HCT116 (cell line): ENCODE data around the gene SYNE1. TPM values are rescaled to one million over a fixed set of nuclear protein-coding genes. Genes with fewer than 3 reads are reported as not detected.

Experiments
- ATAC-seq: fragments of 200-7000 bp; cut with Tn5 transposase; 2 replicates; pipeline ENCODE4 v1.9.1; 2020; ENCODE audit warnings: mild to moderate bottlenecking, moderate library complexity
- BruUV-seq: library from RNA; stranded (reverse); fragments of 400-500 nt; replicated peaks from 2 replicates; lab custom pipeline; 2021; lab: Mats Ljungman, UMichigan
- CTCF ChIA-PET: fragments of 300-600 bp; sonication (Branson Sonifier 250); formaldehyde crosslinking; loops from one replicate; lab custom pipeline; 2021; ENCODE audit warnings: antibody characterized with exemption; lab: Charles Lee
- POLR2A ChIA-PET: fragments of 300-600, 350-600 bp; sonication (Branson Sonifier 250); formaldehyde crosslinking; loops from one replicate; lab custom pipeline; 2021; ENCODE audit warnings: antibody characterized with exemption; lab: Charles Lee
- RAD21 ChIA-PET, 2 experiments: fragments of 300-600 bp; sonication (Branson Sonifier 250); formaldehyde crosslinking; loops; one replicate each; lab custom pipeline; 2023; ENCODE audit warnings: low total read pairs in 2 of 2; ENCODE audit not compliant: uncharacterized antibody in 2 of 2, unreplicated experiment in 2 of 2, low non-redundant PET in 1 of 2; lab: Charles Lee
- DNase-seq: peaks from one replicate; pipeline ENCODE4 v3.0.0-alpha.2; 2010; ENCODE audit warnings: low read depth, low spot score
- H2AFZ ChIP-seq: fragments of 200-600 bp; shearing (Covaris generic), sonication (generic); 2 replicates; pipeline ENCODE4 v1.6.1; 2017; ENCODE audit warnings: low read depth, mixed run types, mixed read lengths, antibody characterized with exemption, low read length; ENCODE audit not compliant: poor library complexity, severe bottlenecking
- H3K27ac ChIP-seq: 2 replicates; pipeline ENCODE4 v1.5.1; 2012; ENCODE audit warnings: low read depth, low read length
- H3K27me3 ChIP-seq: fragments of 200-600 bp; sonication (generic); 2 replicates; pipeline ENCODE4 v1.6.1; 2016; ENCODE audit warnings: mixed run types, low read length, mixed read lengths; ENCODE audit not compliant: insufficient read depth
- H3K36me3 ChIP-seq, 2 experiments: fragments of 200-500 bp in 1 of 2; fragments of 200-600 bp in 1 of 2; sonication (Bioruptor generic) in 1 of 2; sonication (generic) in 1 of 2; 2 replicates each; pipeline versions ENCODE4 v1.5.1 to v1.6.1; 2014 to 2016; ENCODE audit warnings: low read length in 2 of 2, inconsistent platforms in 1 of 2, mixed read lengths in 1 of 2, mixed run types in 1 of 2; ENCODE audit not compliant: insufficient read depth in 2 of 2, control insufficient read depth in 1 of 2
- H3K4me1 ChIP-seq, 2 experiments: fragments of 200-600 bp in 1 of 2; sonication (generic) in 1 of 2; 2 replicates each; pipeline versions ENCODE4 v1.5.1 to v1.6.1; 2012 to 2017; ENCODE audit warnings: low read length in 2 of 2, inconsistent platforms in 1 of 2, mild to moderate bottlenecking in 1 of 2, mixed read lengths in 1 of 2, mixed run types in 1 of 2, moderate library complexity in 1 of 2; ENCODE audit not compliant: insufficient read depth in 2 of 2, control insufficient read depth in 1 of 2
- H3K4me2 ChIP-seq: fragments of 200-600 bp; sonication (generic); 2 replicates; pipeline ENCODE4 v1.6.1; 2017; ENCODE audit warnings: mixed run types, low read length, mixed read lengths
- H3K4me3 ChIP-seq, 2 experiments: fragments of 200-600 bp in 1 of 2; sonication (generic) in 1 of 2; replicated peaks in 1 of 2; 2 replicates each; pipeline ENCODE4 v1.5.1; 2011 to 2016; ENCODE audit warnings: low read length in 2 of 2, control low read depth in 1 of 2, low read depth in 1 of 2, mild to moderate bottlenecking in 1 of 2, mixed read lengths in 1 of 2, mixed run types in 1 of 2
- H3K79me2 ChIP-seq: fragments of 200-600 bp; sonication (generic); 2 replicates; pipeline ENCODE4 v1.6.1; 2017; ENCODE audit warnings: mild to moderate bottlenecking, mixed run types, low read length, moderate library complexity, mixed read lengths; ENCODE audit not compliant: insufficient read depth
- H3K9ac ChIP-seq: fragments of 200-600 bp; sonication (generic); 2 replicates; pipeline ENCODE4 v1.6.1; 2016; ENCODE audit warnings: low read length, mixed read lengths
- H3K9me2 ChIP-seq: fragments of 200-600 bp; sonication (generic), shearing (Covaris generic); 2 replicates; pipeline ENCODE4 v1.6.1; 2017; ENCODE audit warnings: mixed run types, mild to moderate bottlenecking, moderate library complexity; ENCODE audit not compliant: insufficient read depth
- H3K9me3 ChIP-seq, 2 experiments: fragments of 200-500 bp in 1 of 2; fragments of 200-600 bp in 1 of 2; sonication (Bioruptor generic) in 1 of 2; sonication (generic) in 1 of 2; 2 replicates each; pipeline ENCODE4 v1.6.1; 2014 to 2017; ENCODE audit warnings: low read length in 2 of 2, mixed read lengths in 2 of 2, inconsistent platforms in 1 of 2, low read depth in 1 of 2, mild to moderate bottlenecking in 1 of 2, mixed run types in 1 of 2, moderate library complexity in 1 of 2; ENCODE audit not compliant: control insufficient read depth in 1 of 2, insufficient read depth in 1 of 2
- H4K20me1 ChIP-seq: fragments of 200-600 bp; sonication (generic), shearing (Covaris generic); 2 replicates; pipeline ENCODE4 v1.6.1; 2017; ENCODE audit warnings: mixed run types, mild to moderate bottlenecking, moderate library complexity; ENCODE audit not compliant: insufficient read depth
- CBX3 ChIP-seq: IDR thresholded peaks from 2 replicates; pipeline ENCODE4 v1.6.1; 2012; ENCODE audit warnings: low read depth
- FOSL1 ChIP-seq: IDR thresholded peaks from 2 replicates; pipeline ENCODE4 v1.6.1; 2012; ENCODE audit warnings: low read depth
- RAD21 ChIP-seq: IDR thresholded peaks from 2 replicates; pipeline ENCODE4 v1.6.1; 2012; ENCODE audit warnings: low read depth, mild to moderate bottlenecking
- SP1 ChIP-seq: IDR thresholded peaks from 2 replicates; pipeline ENCODE4 v1.6.1; 2012; ENCODE audit warnings: low read depth
- ZFX ChIP-seq: fragments of 450-650 bp; IDR thresholded peaks from 2 replicates; pipeline ENCODE4 v1.6.1; 2017
- intact Hi-C: fragments of 100-400 bp; cut with micrococcal nuclease; formaldehyde crosslinking; loops from 2 replicates; pipeline ENCODE4 v1.10.0; 2022
- total RNA-seq: library from RNA; stranded (reverse); gene quantifications from one replicate; pipeline ENCODE4 v1.2.1, GENCODE V29; 2021; ENCODE audit not compliant: unreplicated experiment
- TF ChIP-seq, protein P1 (sequence below): IDR thresholded peaks from 2 replicates; pipeline ENCODE4 v1.6.1; 2012
- TF ChIP-seq, protein P2 (sequence below): IDR thresholded peaks from 2 replicates; pipeline ENCODE4 v1.6.1; 2012; ENCODE audit warnings: low read depth
- TF ChIP-seq, protein P3 (sequence below): IDR thresholded peaks from 2 replicates; pipeline ENCODE4 v1.6.1; 2011; ENCODE audit warnings: mild to moderate bottlenecking, low read length, moderate library complexity; ENCODE audit not compliant: insufficient replicate concordance; ENCODE audit errors: extremely low read depth

SYNE1 gene
- total RNA-seq, 1 experiment from 2014 or later: 5.4 TPM

DNA sequence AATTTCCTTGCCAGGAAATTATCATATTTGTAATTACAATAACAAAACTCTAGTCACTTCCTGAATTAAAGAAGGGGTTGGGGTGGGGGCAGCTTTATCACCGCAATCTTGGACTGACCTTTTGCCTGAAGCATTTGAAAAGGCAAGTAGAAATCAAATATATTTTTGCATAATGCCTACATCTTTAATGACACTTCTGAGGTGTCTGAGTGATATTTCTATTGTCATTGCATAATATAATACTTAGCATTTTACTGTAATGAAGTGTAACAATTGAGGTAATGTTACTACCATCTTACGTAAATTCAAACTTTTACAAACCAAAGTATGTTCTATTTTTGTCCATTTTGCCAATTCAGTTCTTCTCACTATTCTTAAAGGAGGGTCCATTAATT is 65.2 kb downstream of the SYNE1 start:
- no peak overlapping the region for H3K4me3 ChIP-seq
- RAD21 ChIA-PET: no interaction called here
- no peaks in the 10 kb centered on the region for H3K79me2 ChIP-seq
- H3K4me2 ChIP-seq: no peak overlapping the region
- POLR2A ChIA-PET: no interaction called here
- H3K9ac ChIP-seq: no peak overlapping the region
- H2AFZ ChIP-seq: no peak overlapping the region
- no peaks in the 10 kb centered on the region for H3K9me3 ChIP-seq
- DNase-seq (no peak), ATAC-seq (no peak)
- BruUV-seq: no TSS peak
- no peaks in the 10 kb centered on the region for H3K27me3 ChIP-seq
- no peaks in the 10 kb centered on the region; a peak in 1 of 4 replicates for H3K4me1 ChIP-seq
- H3K9me2 ChIP-seq: no peaks in the 10 kb centered on the region
- H3K36me3 ChIP-seq: no peaks in the 10 kb centered on the region
- intact Hi-C loops: no loop called here
- CTCF ChIA-PET: interaction anchor here (1.0 kb wide), 1 partner anchor 24 kb away, joined by 3 read pairs; no protein-coding TSS in a partner anchor
- no peak for TF ChIP-seq SP1
- TF ChIP-seq RAD21: no peak
- TF ChIP-seq FOSL1: no peak
- TF ChIP-seq, protein P1, sequence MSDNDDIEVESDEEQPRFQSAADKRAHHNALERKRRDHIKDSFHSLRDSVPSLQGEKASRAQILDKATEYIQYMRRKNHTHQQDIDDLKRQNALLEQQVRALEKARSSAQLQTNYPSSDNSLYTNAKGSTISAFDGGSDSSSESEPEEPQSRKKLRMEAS: no peak
- no peak for TF ChIP-seq ZFX
- TF ChIP-seq, protein P2, sequence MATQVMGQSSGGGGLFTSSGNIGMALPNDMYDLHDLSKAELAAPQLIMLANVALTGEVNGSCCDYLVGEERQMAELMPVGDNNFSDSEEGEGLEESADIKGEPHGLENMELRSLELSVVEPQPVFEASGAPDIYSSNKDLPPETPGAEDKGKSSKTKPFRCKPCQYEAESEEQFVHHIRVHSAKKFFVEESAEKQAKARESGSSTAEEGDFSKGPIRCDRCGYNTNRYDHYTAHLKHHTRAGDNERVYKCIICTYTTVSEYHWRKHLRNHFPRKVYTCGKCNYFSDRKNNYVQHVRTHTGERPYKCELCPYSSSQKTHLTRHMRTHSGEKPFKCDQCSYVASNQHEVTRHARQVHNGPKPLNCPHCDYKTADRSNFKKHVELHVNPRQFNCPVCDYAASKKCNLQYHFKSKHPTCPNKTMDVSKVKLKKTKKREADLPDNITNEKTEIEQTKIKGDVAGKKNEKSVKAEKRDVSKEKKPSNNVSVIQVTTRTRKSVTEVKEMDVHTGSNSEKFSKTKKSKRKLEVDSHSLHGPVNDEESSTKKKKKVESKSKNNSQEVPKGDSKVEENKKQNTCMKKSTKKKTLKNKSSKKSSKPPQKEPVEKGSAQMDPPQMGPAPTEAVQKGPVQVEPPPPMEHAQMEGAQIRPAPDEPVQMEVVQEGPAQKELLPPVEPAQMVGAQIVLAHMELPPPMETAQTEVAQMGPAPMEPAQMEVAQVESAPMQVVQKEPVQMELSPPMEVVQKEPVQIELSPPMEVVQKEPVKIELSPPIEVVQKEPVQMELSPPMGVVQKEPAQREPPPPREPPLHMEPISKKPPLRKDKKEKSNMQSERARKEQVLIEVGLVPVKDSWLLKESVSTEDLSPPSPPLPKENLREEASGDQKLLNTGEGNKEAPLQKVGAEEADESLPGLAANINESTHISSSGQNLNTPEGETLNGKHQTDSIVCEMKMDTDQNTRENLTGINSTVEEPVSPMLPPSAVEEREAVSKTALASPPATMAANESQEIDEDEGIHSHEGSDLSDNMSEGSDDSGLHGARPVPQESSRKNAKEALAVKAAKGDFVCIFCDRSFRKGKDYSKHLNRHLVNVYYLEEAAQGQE: no peak
- TF ChIP-seq, protein P3, sequence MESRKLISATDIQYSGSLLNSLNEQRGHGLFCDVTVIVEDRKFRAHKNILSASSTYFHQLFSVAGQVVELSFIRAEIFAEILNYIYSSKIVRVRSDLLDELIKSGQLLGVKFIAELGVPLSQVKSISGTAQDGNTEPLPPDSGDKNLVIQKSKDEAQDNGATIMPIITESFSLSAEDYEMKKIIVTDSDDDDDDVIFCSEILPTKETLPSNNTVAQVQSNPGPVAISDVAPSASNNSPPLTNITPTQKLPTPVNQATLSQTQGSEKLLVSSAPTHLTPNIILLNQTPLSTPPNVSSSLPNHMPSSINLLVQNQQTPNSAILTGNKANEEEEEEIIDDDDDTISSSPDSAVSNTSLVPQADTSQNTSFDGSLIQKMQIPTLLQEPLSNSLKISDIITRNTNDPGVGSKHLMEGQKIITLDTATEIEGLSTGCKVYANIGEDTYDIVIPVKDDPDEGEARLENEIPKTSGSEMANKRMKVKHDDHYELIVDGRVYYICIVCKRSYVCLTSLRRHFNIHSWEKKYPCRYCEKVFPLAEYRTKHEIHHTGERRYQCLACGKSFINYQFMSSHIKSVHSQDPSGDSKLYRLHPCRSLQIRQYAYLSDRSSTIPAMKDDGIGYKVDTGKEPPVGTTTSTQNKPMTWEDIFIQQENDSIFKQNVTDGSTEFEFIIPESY: no peak
- TF ChIP-seq CBX3: no peak
- TF ChIP-seq, all 23 proteins: peak for 0
- Histone ChIP-seq H4K20me1 (no peaks in the 10 kb centered on the region), H3K27ac (no peak overlapping the region)
